ENCODE results near the gene EPN2. TPM values are rescaled to one million over a fixed set of nuclear protein-coding genes. Genes with fewer than 3 reads are reported as not detected.
"Not testable (repeated sequence)": the region's sequence is repeated elsewhere in the genome, so short reads cannot be mapped to it uniquely, and the experiment has no call there.

Gene EPN2
- total RNA-seq, 1 donor from 2014 or later: 10.5 TPM

DNA sequence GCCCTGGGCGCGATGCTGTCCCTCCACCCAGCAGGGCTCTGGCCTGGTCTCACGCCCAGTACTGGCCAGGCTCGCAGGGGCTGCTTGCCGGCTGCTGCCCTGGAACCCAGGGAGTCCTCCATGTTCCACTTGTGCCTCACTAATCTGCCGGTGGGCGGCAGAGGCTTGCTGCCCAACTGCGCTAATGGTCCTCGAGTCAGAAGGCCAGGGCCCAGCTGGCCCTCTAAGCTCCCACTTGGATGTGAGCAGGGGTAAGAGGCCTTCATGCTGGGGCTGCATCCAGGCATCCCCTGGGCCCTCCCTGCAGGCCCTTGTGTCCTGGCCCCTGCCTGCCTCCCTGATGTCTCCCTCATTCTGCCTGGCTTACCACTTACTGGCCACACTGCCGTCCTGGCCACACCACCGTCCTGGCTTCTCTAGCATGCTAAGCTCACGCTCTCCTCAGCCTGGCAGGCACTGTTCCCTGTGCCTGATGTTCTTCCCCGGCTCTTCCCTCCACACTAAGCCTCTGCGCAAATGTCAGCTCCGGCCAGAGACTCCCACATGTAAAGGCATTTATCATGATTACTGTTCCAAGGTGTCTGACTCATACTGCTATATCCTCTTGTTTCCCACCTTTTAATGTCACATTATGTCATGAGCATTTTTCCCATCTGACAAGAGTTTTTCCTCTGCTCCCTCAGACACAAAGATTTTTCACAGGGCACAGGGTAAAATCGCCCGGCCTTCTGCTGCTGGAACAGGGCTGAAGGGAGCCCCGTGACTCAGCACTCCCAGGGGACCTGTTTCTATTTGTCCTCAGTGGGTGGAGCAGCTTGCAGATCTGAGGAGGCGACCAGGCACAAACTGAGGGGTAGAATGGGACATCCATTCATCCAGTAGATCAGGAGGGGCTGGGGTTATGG lies 109.4 kb downstream of the EPN2 start:
- no peak overlapping the region for H3K4me3 Mint-ChIP-seq (ENCODE audit: low read depth)
- intact Hi-C loops (cut with micrococcal nuclease): no loop called here
- no peak for DNase-seq (ENCODE audit: low spot score)
- peaks cover 1% of the 10 kb centered on the region for H3K27me3 Mint-ChIP-seq (ENCODE audit: low read depth)
- H3K27ac Mint-ChIP-seq: no peak overlapping the region
- H3K9me3 Mint-ChIP-seq: no peaks in the 10 kb centered on the region
- H3K36me3 Mint-ChIP-seq (ENCODE audit: low read depth): no peaks in the 10 kb centered on the region
- peaks cover 3% of the 10 kb centered on the region for H3K4me1 Mint-ChIP-seq (ENCODE audit: low read depth)

DNA sequence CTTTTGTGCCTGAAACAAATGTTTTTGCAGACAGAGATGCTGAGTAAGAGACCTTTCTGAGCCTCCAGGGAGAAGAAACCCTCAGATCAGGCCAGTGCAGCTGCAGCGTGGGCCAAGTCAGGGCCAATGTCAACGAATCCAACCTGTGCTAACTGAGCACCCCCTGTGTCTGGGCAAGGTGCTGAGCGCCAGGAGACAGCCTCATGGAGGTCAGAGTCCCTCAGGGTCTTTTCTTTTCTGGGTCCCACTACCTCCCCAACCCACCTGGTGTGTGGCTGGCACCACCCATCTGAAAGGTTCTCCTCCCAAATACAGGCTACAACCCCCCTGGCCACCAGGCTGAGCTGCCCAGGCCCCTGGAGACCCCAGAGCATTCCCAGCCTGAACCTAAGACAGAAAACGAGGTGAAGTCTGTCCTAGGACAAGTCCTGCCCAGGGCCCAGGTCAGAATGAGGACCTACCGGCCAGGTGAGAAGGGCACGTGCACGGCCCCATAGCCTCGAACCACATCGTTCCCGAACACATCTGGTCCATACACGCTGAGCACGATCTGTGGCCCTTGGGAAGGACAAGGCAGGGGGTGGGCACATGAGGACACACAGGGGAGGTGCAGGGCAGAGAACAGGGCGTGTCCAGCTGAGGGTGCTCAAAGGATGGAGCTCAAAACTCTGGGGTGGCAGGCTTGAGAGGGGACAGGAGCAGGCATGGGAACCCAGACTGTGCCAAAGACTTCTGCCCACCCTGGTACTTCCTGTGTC lies 110.3 kb downstream of the EPN2 start:
- Mint-ChIP-seq H3K4me3 (ENCODE audit: low read depth) (no peak overlapping the region), H3K9me3 (no peaks in the 10 kb centered on the region), H3K27ac (no peak overlapping the region), H3K36me3 (ENCODE audit: low read depth) (no peaks in the 10 kb centered on the region), H3K4me1 (ENCODE audit: low read depth) (peaks cover 3% of the 10 kb centered on the region), H3K27me3 (ENCODE audit: low read depth) (peaks cover 1% of the 10 kb centered on the region)
- DNase-seq (ENCODE audit: low spot score): no peak
- intact Hi-C loops (cut with micrococcal nuclease): no loop called here

DNA sequence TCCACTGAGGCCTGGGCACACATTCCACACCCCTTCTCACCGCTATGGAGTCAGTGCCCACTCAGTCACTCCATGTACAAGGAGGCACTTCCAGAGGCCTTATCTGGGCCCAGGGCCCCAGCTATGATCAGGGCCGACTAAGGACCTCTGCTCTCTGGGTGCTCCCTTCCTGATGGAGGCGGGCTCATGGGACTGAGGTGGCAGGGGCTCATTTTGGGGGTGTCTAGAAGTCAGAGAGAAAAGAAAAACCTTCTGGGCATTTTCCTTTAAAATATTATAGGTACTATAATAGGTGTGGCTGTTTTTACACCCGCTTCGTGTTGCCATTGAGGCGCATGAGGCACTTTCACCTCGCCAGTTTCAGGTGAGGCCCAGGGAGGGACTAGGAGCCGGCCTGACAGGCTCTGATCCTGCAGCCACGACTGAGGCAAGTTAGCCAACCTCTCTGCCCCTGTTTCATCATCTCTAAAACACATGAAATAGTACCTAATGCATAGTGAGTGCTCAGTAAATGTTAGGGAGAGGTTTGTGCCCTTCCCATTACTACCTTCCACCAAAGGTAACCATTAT lies 111.0 kb downstream of the EPN2 start:
- intact Hi-C loops (cut with micrococcal nuclease): no loop called here
- no peak overlapping the region for H3K4me3 Mint-ChIP-seq (ENCODE audit: low read depth)

GRCh38 chr17:19348806-19349205 lies 111.6 kb downstream of the EPN2 start:
- intact Hi-C loops (cut with micrococcal nuclease): no loop called here

More for the DNA sequence above, 111.0 kb downstream of the EPN2 start:
- H3K4me1 Mint-ChIP-seq (ENCODE audit: low read depth): peaks cover 3% of the 10 kb centered on the region
- H3K27ac Mint-ChIP-seq: no peak overlapping the region
- H3K9me3 Mint-ChIP-seq: no peaks in the 10 kb centered on the region
- no peak for DNase-seq (ENCODE audit: low spot score)
- H3K36me3 Mint-ChIP-seq (ENCODE audit: low read depth): no peaks in the 10 kb centered on the region
- peaks cover 1% of the 10 kb centered on the region for H3K27me3 Mint-ChIP-seq (ENCODE audit: low read depth)

GRCh38 chr17:19353401-19353800 lies 116.2 kb downstream of the EPN2 start:
- H3K4me3 Mint-ChIP-seq (ENCODE audit: low read depth); H3K4me1 Mint-ChIP-seq (ENCODE audit: low read depth); H3K36me3 Mint-ChIP-seq (ENCODE audit: low read depth); H3K27ac Mint-ChIP-seq; H3K9me3 Mint-ChIP-seq; DNase-seq (ENCODE audit: low spot score); intact Hi-C loops (cut with micrococcal nuclease): not testable (repeated sequence)
- H3K27me3 Mint-ChIP-seq (ENCODE audit: low read depth): peaks cover 12% of the 10 kb centered on the region

More at GRCh38 chr17:19348806-19349205, 111.6 kb downstream of the EPN2 start:
- Mint-ChIP-seq H3K4me3 (ENCODE audit: low read depth) (no peak overlapping the region), H3K27ac (no peak overlapping the region), H3K4me1 (ENCODE audit: low read depth) (peaks cover 3% of the 10 kb centered on the region), H3K27me3 (ENCODE audit: low read depth) (peaks cover 1% of the 10 kb centered on the region), H3K36me3 (ENCODE audit: low read depth) (no peaks in the 10 kb centered on the region), H3K9me3 (no peaks in the 10 kb centered on the region)
- no peak for DNase-seq (ENCODE audit: low spot score)

GRCh38 chr17:19354748-19355147 lies 117.6 kb downstream of the EPN2 start:
- Mint-ChIP-seq H3K4me1 (ENCODE audit: low read depth) (no peaks in the 10 kb centered on the region), H3K27me3 (ENCODE audit: low read depth) (peaks cover 14% of the 10 kb centered on the region), H3K4me3 (ENCODE audit: low read depth) (no peak overlapping the region), H3K27ac (no peak overlapping the region), H3K9me3 (no peaks in the 10 kb centered on the region), H3K36me3 (ENCODE audit: low read depth) (no peaks in the 10 kb centered on the region)
- no peak for DNase-seq (ENCODE audit: low spot score)
- intact Hi-C loops (cut with micrococcal nuclease): no loop called here

DNA sequence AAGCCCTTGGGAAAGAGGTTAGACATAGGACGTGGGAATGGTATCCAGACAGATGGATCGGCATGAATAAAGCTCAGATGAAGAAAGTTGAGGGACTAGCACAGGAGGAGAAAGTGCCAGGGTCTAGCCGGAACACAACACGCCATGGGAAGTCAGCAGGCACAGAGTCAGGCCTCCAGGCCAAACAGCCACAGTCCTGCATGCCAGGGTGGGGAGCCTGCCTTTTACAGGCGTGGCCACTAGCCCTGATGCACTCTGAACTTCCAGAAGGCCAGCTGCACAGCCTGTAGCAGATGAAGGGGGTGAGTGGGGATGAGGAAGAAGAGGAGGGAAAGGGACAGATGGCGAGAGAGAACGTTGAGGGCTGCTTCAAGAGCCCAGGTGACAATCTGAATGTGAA lies 120.2 kb downstream of the EPN2 start:
- H3K4me1 Mint-ChIP-seq (ENCODE audit: low read depth): peaks cover 3% of the 10 kb centered on the region
- H3K27me3 Mint-ChIP-seq (ENCODE audit: low read depth): peaks cover 20% of the 10 kb centered on the region
- no peaks in the 10 kb centered on the region for H3K9me3 Mint-ChIP-seq
- no peaks in the 10 kb centered on the region for H3K36me3 Mint-ChIP-seq (ENCODE audit: low read depth)
- no peak for DNase-seq (ENCODE audit: low spot score)
- intact Hi-C loops (cut with micrococcal nuclease): no loop called here
- H3K4me3 Mint-ChIP-seq (ENCODE audit: low read depth): no peak overlapping the region
- H3K27ac Mint-ChIP-seq: no peak overlapping the region

GRCh38 chr17:19357761-19358160 lies 120.6 kb downstream of the EPN2 start:
- Mint-ChIP-seq H3K4me3 (ENCODE audit: low read depth) (no peak overlapping the region), H3K9me3 (no peaks in the 10 kb centered on the region), H3K27ac (no peak overlapping the region), H3K36me3 (ENCODE audit: low read depth) (no peaks in the 10 kb centered on the region), H3K27me3 (ENCODE audit: low read depth) (peaks cover 20% of the 10 kb centered on the region), H3K4me1 (ENCODE audit: low read depth) (peaks cover 3% of the 10 kb centered on the region)
- DNase-seq (ENCODE audit: low spot score): no peak
- intact Hi-C loops (cut with micrococcal nuclease): no loop called here

GRCh38 chr17:19359151-19359550 lies 122.0 kb downstream of the EPN2 start:
- intact Hi-C loops (cut with micrococcal nuclease): no loop called here
- no peaks in the 10 kb centered on the region for H3K9me3 Mint-ChIP-seq
- peaks cover 3% of the 10 kb centered on the region for H3K4me1 Mint-ChIP-seq (ENCODE audit: low read depth)
- no peak overlapping the region for H3K4me3 Mint-ChIP-seq (ENCODE audit: low read depth)
- no peak for DNase-seq (ENCODE audit: low spot score)
- no peak overlapping the region for H3K27ac Mint-ChIP-seq
- no peaks in the 10 kb centered on the region for H3K36me3 Mint-ChIP-seq (ENCODE audit: low read depth)
- H3K27me3 Mint-ChIP-seq (ENCODE audit: low read depth): peaks cover 22% of the 10 kb centered on the region

GRCh38 chr17:19359856-19360255 lies 122.7 kb downstream of the EPN2 start:
- intact Hi-C loops (cut with micrococcal nuclease): no loop called here
- Mint-ChIP-seq H3K27ac (no peak overlapping the region), H3K4me1 (ENCODE audit: low read depth) (peaks cover 3% of the 10 kb centered on the region), H3K36me3 (ENCODE audit: low read depth) (no peaks in the 10 kb centered on the region), H3K4me3 (ENCODE audit: low read depth) (no peak overlapping the region), H3K27me3 (ENCODE audit: low read depth) (peaks cover 19% of the 10 kb centered on the region), H3K9me3 (no peaks in the 10 kb centered on the region)
- DNase-seq (ENCODE audit: low spot score): no peak

- no peaks in the 10 kb centered on the region for H3K9me3 Mint-ChIP-seq
- H3K36me3 Mint-ChIP-seq (ENCODE audit: low read depth): no peaks in the 10 kb centered on the region
- no peak overlapping the region for H3K4me3 Mint-ChIP-seq (ENCODE audit: low read depth)
- intact Hi-C loops (cut with micrococcal nuclease): no loop called here
- H3K4me1 Mint-ChIP-seq (ENCODE audit: low read depth): peaks cover 3% of the 10 kb centered on the region
- DNase-seq (ENCODE audit: low spot score): no peak
- peaks cover 16% of the 10 kb centered on the region for H3K27me3 Mint-ChIP-seq (ENCODE audit: low read depth)
- H3K27ac Mint-ChIP-seq: no peak overlapping the region
Observed at GRCh38 chr17:19360772-19361171, 123.6 kb downstream of the EPN2 start.

DNA sequence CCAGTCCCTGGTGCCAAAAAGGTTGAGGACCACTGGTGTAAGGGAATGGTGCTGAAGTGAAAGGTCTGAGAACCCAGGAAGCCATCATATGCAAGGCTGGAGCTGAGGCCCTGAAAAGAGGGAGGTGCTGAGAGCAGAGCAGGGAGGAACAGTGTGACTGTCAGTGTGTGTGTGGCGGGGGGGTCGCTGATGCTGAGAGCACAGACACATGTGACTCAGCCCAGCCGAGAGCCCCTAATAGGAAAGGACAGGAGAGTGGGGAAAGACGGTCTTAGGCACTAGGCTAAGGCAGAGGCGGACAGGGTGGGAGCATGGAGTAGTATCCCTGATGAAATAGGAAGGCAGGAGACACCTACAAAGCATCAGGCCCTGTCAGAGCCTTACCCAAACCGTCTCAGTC lies 124.2 kb downstream of the EPN2 start:
- Mint-ChIP-seq H3K4me3 (ENCODE audit: low read depth) (peak overlapping the region; percentile 51), H3K36me3 (ENCODE audit: low read depth) (no peaks in the 10 kb centered on the region), H3K9me3 (no peaks in the 10 kb centered on the region), H3K27ac (no peak overlapping the region), H3K4me1 (ENCODE audit: low read depth) (peaks cover 3% of the 10 kb centered on the region), H3K27me3 (ENCODE audit: low read depth) (peaks cover 16% of the 10 kb centered on the region)
- intact Hi-C loops (cut with micrococcal nuclease): no loop called here
- DNase-seq (ENCODE audit: low spot score): no peak

DNA sequence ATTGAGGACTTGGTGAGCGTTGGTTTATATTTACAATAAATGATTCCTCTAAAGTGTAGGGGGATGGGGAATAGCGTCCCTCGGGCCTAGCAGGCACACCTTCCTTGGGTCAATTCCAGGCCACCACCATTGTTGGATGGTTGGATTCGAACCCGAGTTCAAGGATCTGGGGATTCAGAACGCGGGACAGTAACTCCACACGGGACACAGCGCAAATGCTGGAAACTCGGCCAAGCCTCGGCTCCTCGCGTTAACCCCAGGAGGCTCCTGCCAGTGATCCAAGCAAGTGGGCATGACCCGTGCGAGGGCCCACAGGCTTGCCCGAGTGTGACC lies 124.7 kb downstream of the EPN2 start:
- Mint-ChIP-seq H3K4me3 (ENCODE audit: low read depth) (peak overlapping the region; percentile 70), H3K27ac (no peak overlapping the region), H3K36me3 (ENCODE audit: low read depth) (no peaks in the 10 kb centered on the region), H3K4me1 (ENCODE audit: low read depth) (peaks cover 3% of the 10 kb centered on the region), H3K9me3 (no peaks in the 10 kb centered on the region), H3K27me3 (ENCODE audit: low read depth) (peaks cover 16% of the 10 kb centered on the region)
- DNase-seq (ENCODE audit: low spot score): no peak
- intact Hi-C loops (cut with micrococcal nuclease): loop anchor here (1.0 kb wide), 2 partner anchors 16 to 85 kb away; partner anchors contain the start of gene MAPK7

All from activated T-helper 2 cell treated with anti-CD3 and anti-CD28 coated beads, Interferon-gamma antibody, Interleukin-2, Interleukin-4, amounts not matched to agents 10 μg/mL and 5 μg/mL and 100 μg/mL, durations not matched to agents 14 hours and 24 hours and 36 hours (primary cell).